RWPE2 (cell line): ENCODE measurements around the gene LDLRAD3.

Experiments
- ATAC-seq: fragments of 200-7000 bp; cut with Tn5 transposase; 3 replicates; pipeline ENCODE4 v1.9.1; 2021; ENCODE audit warnings: low read depth
- DNase-seq: peaks from one replicate; pipeline ENCODE4 v3.0.0-alpha.2; 2020; ENCODE audit warnings: low spot score
- H3K27ac ChIP-seq: fragments of 450-650 bp; 2 replicates; pipeline ENCODE4 v1.5.1; 2017; ENCODE audit warnings: mild to moderate bottlenecking; ENCODE audit not compliant: poor library complexity, severe bottlenecking
- H3K27me3 ChIP-seq: fragments of 250-450 bp; sonication (Bioruptor Pico); 2 replicates; pipeline ENCODE4 v1.5.1; 2021; ENCODE audit warnings: mild to moderate bottlenecking, moderate library complexity; ENCODE audit not compliant: insufficient read depth, poor library complexity, severe bottlenecking
- H3K36me3 ChIP-seq: fragments of 250-450 bp; sonication (Bioruptor Pico); 2 replicates; pipeline ENCODE4 v1.5.1; 2020; ENCODE audit warnings: low read depth, mild to moderate bottlenecking, moderate library complexity
- H3K4me1 ChIP-seq: fragments of 250-450 bp; sonication (Bioruptor Pico); 2 replicates; pipeline ENCODE4 v1.5.1; 2021; ENCODE audit warnings: mild to moderate bottlenecking, moderate library complexity; ENCODE audit not compliant: insufficient read depth, poor library complexity, severe bottlenecking
- H3K4me3 ChIP-seq: fragments of 250-450 bp; sonication (Bioruptor Pico); 2 replicates; pipeline ENCODE4 v1.5.1; 2021; ENCODE audit warnings: mild to moderate bottlenecking, moderate library complexity; ENCODE audit not compliant: severe bottlenecking
- H3K9me3 ChIP-seq: fragments of 250-450 bp; sonication (Bioruptor Pico); 2 replicates; pipeline ENCODE4 v1.5.1; 2021; ENCODE audit warnings: mild to moderate bottlenecking, moderate library complexity; ENCODE audit not compliant: severe bottlenecking
- CTCF ChIP-seq: fragments of 450-650 bp; IDR thresholded peaks from one replicate; pipeline ENCODE4 v1.5.1; 2017; ENCODE audit warnings: mild to moderate bottlenecking, moderate library complexity; ENCODE audit not compliant: poor library complexity, severe bottlenecking

LDLRAD3 gene

GRCh38 chr11:35945137-35945518 lies 1.3 kb downstream of the LDLRAD3 start:
- H3K9me3 ChIP-seq: no peaks in the 10 kb centered on the region
- no peaks in the 10 kb centered on the region for H3K36me3 ChIP-seq
- H3K4me3 ChIP-seq: peak overlapping the region; percentile 96
- ATAC-seq (no peak), DNase-seq (no peak)
- peak overlapping the region; percentile 43 for H3K27ac ChIP-seq
- peaks cover 7% of the 10 kb centered on the region for H3K4me1 ChIP-seq
- H3K27me3 ChIP-seq: no peaks in the 10 kb centered on the region
- no peak for TF ChIP-seq CTCF

GRCh38 chr11:35946766-35947165 lies 2.9 kb downstream of the LDLRAD3 start:
- Histone ChIP-seq H3K4me1 (peaks cover 7% of the 10 kb centered on the region), H3K4me3 (no peak overlapping the region), H3K27me3 (no peaks in the 10 kb centered on the region), H3K9me3 (no peaks in the 10 kb centered on the region), H3K36me3 (no peaks in the 10 kb centered on the region), H3K27ac (no peak overlapping the region)
- no peak for DNase-seq
- TF ChIP-seq CTCF: no peak
- ATAC-seq: no peak

- DNase-seq (no peak), ATAC-seq (no peak)
- no peaks in the 10 kb centered on the region for H3K36me3 ChIP-seq
- no peaks in the 10 kb centered on the region for H3K9me3 ChIP-seq
- peaks cover 7% of the 10 kb centered on the region for H3K4me1 ChIP-seq
- H3K4me3 ChIP-seq: no peak overlapping the region
- no peak for TF ChIP-seq CTCF
- no peak overlapping the region for H3K27ac ChIP-seq
- no peaks in the 10 kb centered on the region for H3K27me3 ChIP-seq
Measured at GRCh38 chr11:35947437-35947836, 3.6 kb downstream of the LDLRAD3 start.

- ATAC-seq (no peak), DNase-seq (no peak)
- Histone ChIP-seq H3K9me3 (no peaks in the 10 kb centered on the region), H3K4me1 (peaks cover 17% of the 10 kb centered on the region), H3K27ac (no peak overlapping the region), H3K27me3 (no peaks in the 10 kb centered on the region), H3K4me3 (no peak overlapping the region), H3K36me3 (no peaks in the 10 kb centered on the region)
- no peak for TF ChIP-seq CTCF
Measured at GRCh38 chr11:35949242-35949641, 5.4 kb downstream of the LDLRAD3 start.

- peaks cover 14% of the 10 kb centered on the region for H3K4me1 ChIP-seq
- ATAC-seq (peak; percentile 38; the same call in 2 of the 3 replicates), DNase-seq (no peak)
- no peaks in the 10 kb centered on the region for H3K27me3 ChIP-seq
- TF ChIP-seq CTCF: no peak
- H3K27ac ChIP-seq: no peak overlapping the region
- no peaks in the 10 kb centered on the region for H3K9me3 ChIP-seq
- H3K36me3 ChIP-seq: no peaks in the 10 kb centered on the region
- no peak overlapping the region for H3K4me3 ChIP-seq
Measured at GRCh38 chr11:35950082-35950481, 6.2 kb downstream of the LDLRAD3 start.
